NCI-H2196 treated with DMSO at 0.1 percent for 48 hours (cell line): ENCODE data around the gene TAAR9.

Source experiments
- DNase-seq: peaks from one replicate; lab custom pipeline; 2025; ENCODE audit not compliant: unreplicated experiment; lab: John Stamatoyannopoulos, UW

TAAR9 gene

DNA sequence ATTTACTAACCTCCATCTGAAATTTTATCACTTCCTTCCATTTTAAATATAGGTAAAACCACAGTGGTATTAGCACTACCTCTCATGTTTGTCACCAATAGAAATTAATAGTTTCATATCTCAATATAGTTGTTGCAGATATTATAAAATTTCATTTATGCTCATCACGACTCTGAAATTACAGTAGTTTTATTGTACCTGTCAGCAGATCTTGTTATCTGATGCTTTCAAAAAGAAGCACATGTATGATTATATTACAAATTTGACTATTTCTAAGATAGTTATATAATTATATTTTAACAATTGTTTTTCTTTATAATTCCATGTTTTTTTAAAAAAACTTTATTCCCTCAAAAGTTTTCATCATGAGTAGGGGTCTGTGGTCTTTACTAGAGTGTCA, 46.6 kb downstream of the TAAR9 start:
- DNase-seq: no peak

GRCh38 chr6:132587424-132587823, 49.3 kb downstream of the TAAR9 start:
- no peak for DNase-seq
